HEK293 (cell line): ENCODE results near the gene CSKMT.

ENCODE experiments used
- CTCF ChIA-PET: fragments of 350-600 bp; formaldehyde crosslinking; extraction: SDS; loops from one replicate; lab custom pipeline; 2021; ENCODE audit warnings: antibody characterized with exemption; lab: Yijun Ruan, JAX
- POLR2A ChIA-PET: fragments of 300-600 bp; formaldehyde crosslinking; extraction: SDS; loops from one replicate; lab custom pipeline; 2020; ENCODE audit warnings: antibody characterized with exemption, inconsistent platforms; lab: Yijun Ruan, JAX
- H3K27ac ChIP-seq: fragments of 200-500 bp; sonication (Bioruptor generic); 2 replicates; pipeline ENCODE4 v1.5.1; 2014; ENCODE audit warnings: low read depth, low read length, control low read depth, inconsistent platforms; ENCODE audit errors: extremely low read depth
- H3K36me3 ChIP-seq, 2 experiments: fragments of 200-500 bp in 1 of 2; sonication (Bioruptor generic) in 1 of 2; 1 replicate in 1 of 2; 2 replicates in 1 of 2; pipeline ENCODE4 v1.5.1; 2014 to 2017; ENCODE audit warnings: inconsistent platforms in 2 of 2, low read length in 2 of 2; ENCODE audit not compliant: control insufficient read depth in 2 of 2, insufficient read depth in 1 of 2
- H3K4me1 ChIP-seq: fragments of 200-500 bp; sonication (Bioruptor generic); 2 replicates; pipeline ENCODE4 v1.5.1; 2014; ENCODE audit warnings: mild to moderate bottlenecking, low read length, inconsistent platforms; ENCODE audit not compliant: control insufficient read depth, insufficient read depth
- H3K4me3 ChIP-seq: 2 replicates; pipeline ENCODE4 v1.5.1; 2011; ENCODE audit warnings: low read depth, mild to moderate bottlenecking, control low read depth, low read length, moderate library complexity
- H3K9me3 ChIP-seq: fragments of 200-500 bp; sonication (Bioruptor generic); 2 replicates; pipeline ENCODE4 v1.5.1; 2014; ENCODE audit warnings: low read depth, low read length, inconsistent platforms; ENCODE audit not compliant: control insufficient read depth, insufficient read depth
- BCL11A ChIP-seq: fragments of 450-650 bp; formaldehyde crosslinking; IDR thresholded peaks from 2 replicates; pipeline ENCODE4 v1.5.1; 2016; ENCODE audit warnings: low read depth, missing biosample characterization, missing genetic modification characterization
- FEZF1 ChIP-seq: fragments of 450-650 bp; formaldehyde crosslinking; IDR thresholded peaks from 2 replicates; pipeline ENCODE4 v1.5.1; 2016; ENCODE audit warnings: missing biosample characterization, missing genetic modification characterization
- IKZF3 ChIP-seq: fragments of 450-650 bp; IDR thresholded peaks from 2 replicates; pipeline ENCODE4 v1.5.0; 2018; ENCODE audit warnings: missing biosample characterization, mild to moderate bottlenecking, missing genetic modification characterization, moderate library complexity
- KLF9 ChIP-seq: fragments of 450-650 bp; formaldehyde crosslinking; IDR thresholded peaks from 2 replicates; pipeline ENCODE4 v1.5.1; 2016; ENCODE audit warnings: missing biosample characterization, missing genetic modification characterization, low read depth
- SALL2 ChIP-seq: fragments of 450-650 bp; formaldehyde crosslinking; IDR thresholded peaks from 2 replicates; pipeline ENCODE4 v1.5.0; 2017; ENCODE audit warnings: missing biosample characterization, mild to moderate bottlenecking, missing genetic modification characterization, borderline replicate concordance
- ZFP41 ChIP-seq: fragments of 450-650 bp; formaldehyde crosslinking; IDR thresholded peaks from 2 replicates; pipeline ENCODE4 v1.5.1; 2016; ENCODE audit warnings: missing biosample characterization, missing genetic modification characterization, borderline replicate concordance
- ZNF140 ChIP-seq: fragments of 450-650 bp; formaldehyde crosslinking; IDR thresholded peaks from 2 replicates; pipeline ENCODE4 v1.5.1; 2016; ENCODE audit warnings: missing biosample characterization, missing genetic modification characterization
- ZNF155 ChIP-seq: fragments of 450-650 bp; formaldehyde crosslinking; IDR thresholded peaks from 2 replicates; pipeline ENCODE4 v1.5.1; 2016; ENCODE audit warnings: missing biosample characterization, missing genetic modification characterization
- ZNF16 ChIP-seq: fragments of 450-650 bp; formaldehyde crosslinking; IDR thresholded peaks from 2 replicates; pipeline ENCODE4 v1.5.1; 2016; ENCODE audit warnings: low read depth, missing biosample characterization, missing genetic modification characterization
- ZNF2 ChIP-seq: fragments of 450-650 bp; formaldehyde crosslinking; IDR thresholded peaks from 2 replicates; pipeline ENCODE4 v1.5.1; 2016; ENCODE audit warnings: missing biosample characterization, missing genetic modification characterization
- ZNF202 ChIP-seq: fragments of 450-650 bp; formaldehyde crosslinking; IDR thresholded peaks from 2 replicates; pipeline ENCODE4 v1.5.1; 2016; ENCODE audit warnings: missing biosample characterization, missing genetic modification characterization, borderline replicate concordance
- ZNF266 ChIP-seq: fragments of 450-650 bp; formaldehyde crosslinking; IDR thresholded peaks from 2 replicates; pipeline ENCODE4 v1.5.1; 2016; ENCODE audit warnings: missing biosample characterization, missing genetic modification characterization, low read depth
- ZNF792 ChIP-seq: fragments of 450-650 bp; formaldehyde crosslinking; IDR thresholded peaks from 2 replicates; pipeline ENCODE4 v1.5.1; 2016; ENCODE audit warnings: missing biosample characterization, missing genetic modification characterization
- TF ChIP-seq, protein P1 (sequence below): fragments of 450-650 bp; formaldehyde crosslinking; IDR thresholded peaks from 2 replicates; pipeline ENCODE4 v1.5.1; 2016; ENCODE audit warnings: missing biosample characterization, missing genetic modification characterization
- TF ChIP-seq, protein P2 (sequence below): fragments of 450-650 bp; formaldehyde crosslinking; IDR thresholded peaks from 2 replicates; pipeline ENCODE4 v1.5.1; 2017; ENCODE audit warnings: missing biosample characterization, missing genetic modification characterization
- TF ChIP-seq, protein P3 (sequence below): fragments of 450-650 bp; formaldehyde crosslinking; IDR thresholded peaks from 2 replicates; pipeline ENCODE4 v1.5.1; 2016; ENCODE audit warnings: missing biosample characterization, missing genetic modification characterization, low read depth
- TF ChIP-seq, protein P4 (sequence below): fragments of 450-650 bp; formaldehyde crosslinking; IDR thresholded peaks from 2 replicates; pipeline ENCODE4 v1.5.1; 2016; ENCODE audit warnings: missing biosample characterization, missing genetic modification characterization
- TF ChIP-seq, protein P5 (sequence below): IDR thresholded peaks from 2 replicates; pipeline ENCODE4 v1.6.1; 2011; ENCODE audit warnings: mild to moderate bottlenecking, low read depth, low read length, borderline replicate concordance
- TF ChIP-seq, protein P6 (sequence below): fragments of 450-650 bp; formaldehyde crosslinking; optimal IDR thresholded peaks from 2 replicates; pipeline ENCODE3; 2016; ENCODE audit warnings: missing biosample characterization, mild to moderate bottlenecking, missing genetic modification characterization

Gene CSKMT

DNA sequence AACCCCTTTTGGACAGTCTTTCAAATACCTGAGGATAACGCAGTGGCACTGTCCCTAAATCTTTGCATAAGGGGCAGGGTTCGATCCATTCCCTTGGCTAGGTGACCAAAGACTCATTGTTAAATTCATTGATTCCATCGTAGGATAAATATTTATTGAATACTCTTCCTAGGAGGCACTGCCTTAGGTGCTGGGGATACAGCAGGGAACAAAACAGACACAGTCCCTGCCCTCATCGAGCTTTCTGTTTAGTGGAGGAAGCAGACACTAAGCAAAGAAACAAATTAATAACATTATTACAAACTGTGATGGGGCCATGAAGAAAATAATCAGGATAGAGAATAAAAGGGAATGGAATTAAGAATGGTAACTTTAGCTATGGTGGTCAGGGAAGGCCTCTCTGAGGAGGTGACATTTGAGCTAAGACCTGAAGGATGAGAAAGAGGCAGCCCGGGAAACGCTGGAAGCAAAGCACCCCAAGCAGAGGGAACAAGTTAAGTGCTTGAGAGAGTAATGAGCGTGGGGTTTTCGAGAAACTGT, 44.0 kb upstream of the CSKMT start:
- no peaks in the 10 kb centered on the region for H3K9me3 ChIP-seq
- no peaks in the 10 kb centered on the region for H3K4me1 ChIP-seq
- H3K36me3 ChIP-seq = peaks cover 0 to 36% of the 10 kb centered on the region in 2 experiments; a peak in 2 of 3 replicates
- ChIA-PET CTCF (interaction anchor here (0.7 to 2.5 kb wide), 5 partner anchors 10 to 249 kb away, joined by 3 to 18 read pairs (median 3); no protein-coding TSS in a partner anchor), POLR2A (interaction anchor here (0.7 to 6.0 kb wide), 22 partner anchors 8 to 220 kb away, joined by 3 to 109 read pairs (median 7); partner anchors contain the start of genes C11orf98, CSKMT, EEF1G and EML3)
- H3K27ac ChIP-seq = peak overlapping the region; percentile 80
- H3K4me3 ChIP-seq = peak overlapping the region; percentile 71
- TF ChIP-seq SALL2 = no peak
- TF ChIP-seq, protein P1, sequence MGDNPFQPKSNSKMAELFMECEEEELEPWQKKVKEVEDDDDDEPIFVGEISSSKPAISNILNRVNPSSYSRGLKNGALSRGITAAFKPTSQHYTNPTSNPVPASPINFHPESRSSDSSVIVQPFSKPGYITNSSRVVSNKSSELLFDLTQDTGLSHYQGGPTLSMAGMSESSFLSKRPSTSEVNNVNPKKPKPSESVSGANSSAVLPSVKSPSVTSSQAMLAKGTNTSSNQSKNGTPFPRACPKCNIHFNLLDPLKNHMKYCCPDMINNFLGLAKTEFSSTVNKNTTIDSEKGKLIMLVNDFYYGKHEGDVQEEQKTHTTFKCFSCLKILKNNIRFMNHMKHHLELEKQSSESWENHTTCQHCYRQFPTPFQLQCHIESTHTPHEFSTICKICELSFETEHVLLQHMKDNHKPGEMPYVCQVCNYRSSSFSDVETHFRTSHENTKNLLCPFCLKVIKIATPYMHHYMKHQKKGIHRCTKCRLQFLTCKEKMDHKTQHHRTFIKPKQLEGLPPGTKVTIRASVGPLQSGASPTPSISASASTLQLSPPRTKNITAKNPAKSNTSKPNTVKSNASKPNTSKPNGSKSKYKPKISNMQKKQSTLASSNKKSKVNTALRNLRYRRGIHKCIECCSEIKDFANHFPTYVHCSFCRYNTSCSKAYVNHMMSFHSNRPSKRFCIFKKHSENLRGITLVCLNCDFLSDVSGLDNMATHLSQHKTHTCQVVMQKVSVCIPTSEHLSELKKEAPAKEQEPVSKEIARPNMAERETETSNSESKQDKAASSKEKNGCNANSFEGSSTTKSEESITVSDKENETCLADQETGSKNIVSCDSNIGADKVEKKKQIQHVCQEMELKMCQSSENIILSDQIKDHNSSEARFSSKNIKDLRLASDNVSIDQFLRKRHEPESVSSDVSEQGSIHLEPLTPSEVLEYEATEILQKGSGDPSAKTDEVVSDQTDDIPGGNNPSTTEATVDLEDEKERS (tag by site-specific recombination) = no peak
- TF ChIP-seq, protein P2, sequence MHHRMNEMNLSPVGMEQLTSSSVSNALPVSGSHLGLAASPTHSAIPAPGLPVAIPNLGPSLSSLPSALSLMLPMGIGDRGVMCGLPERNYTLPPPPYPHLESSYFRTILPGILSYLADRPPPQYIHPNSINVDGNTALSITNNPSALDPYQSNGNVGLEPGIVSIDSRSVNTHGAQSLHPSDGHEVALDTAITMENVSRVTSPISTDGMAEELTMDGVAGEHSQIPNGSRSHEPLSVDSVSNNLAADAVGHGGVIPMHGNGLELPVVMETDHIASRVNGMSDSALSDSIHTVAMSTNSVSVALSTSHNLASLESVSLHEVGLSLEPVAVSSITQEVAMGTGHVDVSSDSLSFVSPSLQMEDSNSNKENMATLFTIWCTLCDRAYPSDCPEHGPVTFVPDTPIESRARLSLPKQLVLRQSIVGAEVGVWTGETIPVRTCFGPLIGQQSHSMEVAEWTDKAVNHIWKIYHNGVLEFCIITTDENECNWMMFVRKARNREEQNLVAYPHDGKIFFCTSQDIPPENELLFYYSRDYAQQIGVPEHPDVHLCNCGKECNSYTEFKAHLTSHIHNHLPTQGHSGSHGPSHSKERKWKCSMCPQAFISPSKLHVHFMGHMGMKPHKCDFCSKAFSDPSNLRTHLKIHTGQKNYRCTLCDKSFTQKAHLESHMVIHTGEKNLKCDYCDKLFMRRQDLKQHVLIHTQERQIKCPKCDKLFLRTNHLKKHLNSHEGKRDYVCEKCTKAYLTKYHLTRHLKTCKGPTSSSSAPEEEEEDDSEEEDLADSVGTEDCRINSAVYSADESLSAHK (tag by site-specific recombination) = 0 out of 2 replicates have a peak, but pooled peaks have one; percentile 76
- TF ChIP-seq, protein P3, sequence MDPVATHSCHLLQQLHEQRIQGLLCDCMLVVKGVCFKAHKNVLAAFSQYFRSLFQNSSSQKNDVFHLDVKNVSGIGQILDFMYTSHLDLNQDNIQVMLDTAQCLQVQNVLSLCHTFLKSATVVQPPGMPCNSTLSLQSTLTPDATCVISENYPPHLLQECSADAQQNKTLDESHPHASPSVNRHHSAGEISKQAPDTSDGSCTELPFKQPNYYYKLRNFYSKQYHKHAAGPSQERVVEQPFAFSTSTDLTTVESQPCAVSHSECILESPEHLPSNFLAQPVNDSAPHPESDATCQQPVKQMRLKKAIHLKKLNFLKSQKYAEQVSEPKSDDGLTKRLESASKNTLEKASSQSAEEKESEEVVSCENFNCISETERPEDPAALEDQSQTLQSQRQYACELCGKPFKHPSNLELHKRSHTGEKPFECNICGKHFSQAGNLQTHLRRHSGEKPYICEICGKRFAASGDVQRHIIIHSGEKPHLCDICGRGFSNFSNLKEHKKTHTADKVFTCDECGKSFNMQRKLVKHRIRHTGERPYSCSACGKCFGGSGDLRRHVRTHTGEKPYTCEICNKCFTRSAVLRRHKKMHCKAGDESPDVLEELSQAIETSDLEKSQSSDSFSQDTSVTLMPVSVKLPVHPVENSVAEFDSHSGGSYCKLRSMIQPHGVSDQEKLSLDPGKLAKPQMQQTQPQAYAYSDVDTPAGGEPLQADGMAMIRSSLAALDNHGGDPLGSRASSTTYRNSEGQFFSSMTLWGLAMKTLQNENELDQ (tag by site-specific recombination) = no peak
- TF ChIP-seq, all 188 proteins: peak for 1

DNA sequence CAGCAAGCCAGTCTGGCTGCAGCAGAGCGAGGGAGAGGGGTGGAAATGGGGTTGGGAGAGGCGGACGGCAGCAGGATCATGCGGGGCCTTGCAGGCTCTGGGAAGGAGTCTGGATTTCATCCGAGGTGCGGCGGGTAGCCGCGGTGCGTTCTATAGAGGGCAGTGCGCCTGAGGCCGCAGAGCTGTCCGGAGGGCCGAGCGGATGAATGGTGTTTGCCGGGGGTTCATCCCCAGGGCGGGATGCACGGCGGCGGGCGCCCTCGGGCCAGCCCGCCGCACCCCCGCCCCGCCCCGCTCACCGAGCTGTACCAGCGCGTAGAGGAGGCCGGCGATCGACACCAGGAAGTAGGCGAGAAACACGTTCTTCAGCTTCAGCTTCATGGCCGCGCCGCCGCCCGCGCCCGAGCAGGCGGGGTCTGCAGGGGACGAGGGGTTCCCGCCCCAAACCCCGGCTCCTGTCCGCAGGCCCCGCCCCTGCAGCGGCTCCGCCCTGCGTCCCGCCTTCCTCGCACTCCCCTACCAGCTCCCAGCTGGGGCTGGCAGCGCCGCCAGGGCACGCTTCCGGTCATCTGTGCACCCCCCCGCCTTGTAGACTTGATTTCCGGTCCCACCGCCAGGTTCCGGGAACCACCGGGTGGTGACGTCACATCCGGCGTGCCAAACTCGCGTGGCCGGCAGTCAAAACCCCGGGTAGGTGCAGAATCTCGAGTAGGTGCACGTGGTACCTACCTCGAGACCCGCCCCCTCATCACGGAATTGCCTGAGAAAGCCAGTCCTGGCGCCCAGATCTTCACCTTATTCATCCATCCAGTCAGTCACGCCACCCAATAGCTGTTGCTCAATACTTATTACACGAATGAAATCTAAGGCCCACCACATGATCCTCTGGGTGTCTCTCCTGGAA, 43.3 kb upstream of the CSKMT start, which contains the start of gene B3GAT3:
Gene B3GAT3, minus strand, starts transcription at position 420 of the 904 bp plus-strand sequence. Its CDS starts 39 bp downstream, at position 381.
- H3K27ac ChIP-seq = peak within 1 kb of the TSS; percentile 80
- H3K4me1 ChIP-seq = no peaks in the 10 kb centered on the region
- H3K36me3 ChIP-seq = peaks cover 4 to 36% of the 10 kb centered on the region in 2 experiments
- POLR2A ChIA-PET = interaction anchor here (0.6 to 6.0 kb wide), 28 partner anchors 9 to 234 kb away, joined by 3 to 109 read pairs (median 5); partner anchors contain the start of genes C11orf98, CSKMT, EEF1G and EML3
- H3K9me3 ChIP-seq = no peaks in the 10 kb centered on the region
- peak within 1 kb of the TSS; percentile 71 for H3K4me3 ChIP-seq
- CTCF ChIA-PET = interaction anchor here (0.6 to 2.5 kb wide), 7 partner anchors 11 to 249 kb away, joined by 3 to 18 read pairs (median 3); no protein-coding TSS in a partner anchor
- TF ChIP-seq ZNF202 (tag by site-specific recombination) (no peak), ZNF155 (tag by site-specific recombination) (no peak), ZNF266 (tag by site-specific recombination) (no peak), ZNF140 (tag by site-specific recombination) (no peak), BCL11A (peak; percentile 89), ZNF16 (tag by site-specific recombination) (no peak), FEZF1 (tag by site-specific recombination) (peak; percentile 9; the same call in 1 of the 2 replicates), ZNF792 (tag by site-specific recombination) (no peak), ZFP41 (tag by site-specific recombination) (no peak), KLF9 (tag by site-specific recombination) (peak; percentile 87), IKZF3 (no peak), ZNF2 (0 out of 2 replicates have a peak, but pooled peaks have one; percentile 41)
- TF ChIP-seq, protein P4, sequence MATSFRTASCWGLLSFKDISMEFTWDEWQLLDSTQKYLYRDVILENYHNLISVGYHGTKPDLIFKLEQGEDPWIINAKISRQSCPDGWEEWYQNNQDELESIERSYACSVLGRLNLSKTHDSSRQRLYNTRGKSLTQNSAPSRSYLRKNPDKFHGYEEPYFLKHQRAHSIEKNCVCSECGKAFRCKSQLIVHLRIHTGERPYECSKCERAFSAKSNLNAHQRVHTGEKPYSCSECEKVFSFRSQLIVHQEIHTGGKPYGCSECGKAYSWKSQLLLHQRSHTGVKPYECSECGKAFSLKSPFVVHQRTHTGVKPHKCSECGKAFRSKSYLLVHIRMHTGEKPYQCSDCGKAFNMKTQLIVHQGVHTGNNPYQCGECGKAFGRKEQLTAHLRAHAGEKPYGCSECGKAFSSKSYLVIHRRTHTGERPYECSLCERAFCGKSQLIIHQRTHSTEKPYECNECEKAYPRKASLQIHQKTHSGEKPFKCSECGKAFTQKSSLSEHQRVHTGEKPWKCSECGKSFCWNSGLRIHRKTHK (tag by site-specific recombination) = no peak
- TF ChIP-seq, protein P5, sequence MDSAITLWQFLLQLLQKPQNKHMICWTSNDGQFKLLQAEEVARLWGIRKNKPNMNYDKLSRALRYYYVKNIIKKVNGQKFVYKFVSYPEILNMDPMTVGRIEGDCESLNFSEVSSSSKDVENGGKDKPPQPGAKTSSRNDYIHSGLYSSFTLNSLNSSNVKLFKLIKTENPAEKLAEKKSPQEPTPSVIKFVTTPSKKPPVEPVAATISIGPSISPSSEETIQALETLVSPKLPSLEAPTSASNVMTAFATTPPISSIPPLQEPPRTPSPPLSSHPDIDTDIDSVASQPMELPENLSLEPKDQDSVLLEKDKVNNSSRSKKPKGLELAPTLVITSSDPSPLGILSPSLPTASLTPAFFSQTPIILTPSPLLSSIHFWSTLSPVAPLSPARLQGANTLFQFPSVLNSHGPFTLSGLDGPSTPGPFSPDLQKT = peak; percentile 53; the same call in 1 of the 2 replicates
- TF ChIP-seq, protein P6, sequence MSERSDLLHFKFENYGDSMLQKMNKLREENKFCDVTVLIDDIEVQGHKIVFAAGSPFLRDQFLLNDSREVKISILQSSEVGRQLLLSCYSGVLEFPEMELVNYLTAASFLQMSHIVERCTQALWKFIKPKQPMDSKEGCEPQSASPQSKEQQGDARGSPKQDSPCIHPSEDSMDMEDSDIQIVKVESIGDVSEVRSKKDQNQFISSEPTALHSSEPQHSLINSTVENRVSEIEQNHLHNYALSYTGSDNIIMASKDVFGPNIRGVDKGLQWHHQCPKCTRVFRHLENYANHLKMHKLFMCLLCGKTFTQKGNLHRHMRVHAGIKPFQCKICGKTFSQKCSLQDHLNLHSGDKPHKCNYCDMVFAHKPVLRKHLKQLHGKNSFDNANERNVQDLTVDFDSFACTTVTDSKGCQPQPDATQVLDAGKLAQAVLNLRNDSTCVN (tag by site-specific recombination) = peak; percentile 87
